Skeletal muscle cell (primary cell): Measurements from ENCODE around the gene JPT2.

Experiments used
- DNase-seq: peaks from one replicate; pipeline ENCODE4 v3.0.0-alpha.2; 2010; ENCODE audit warnings: low read depth
- H3K4me3 ChIP-seq: 2 replicates; pipeline ENCODE4 v1.5.1; 2011; ENCODE audit warnings: low read depth, mild to moderate bottlenecking, control low read depth, low read length, moderate library complexity

The JPT2 gene

GRCh38 chr16:1745900-1746692, 68.0 kb downstream of the JPT2 start:
- H3K4me3 ChIP-seq = no peak overlapping the region
- peak; percentile 39 for DNase-seq

GRCh38 chr16:1746693-1747195, 68.7 kb downstream of the JPT2 start:
- no peak for DNase-seq
- H3K4me3 ChIP-seq = no peak overlapping the region

- no peak overlapping the region for H3K4me3 ChIP-seq
Observed at GRCh38 chr16:1747934-1748333, 69.9 kb downstream of the JPT2 start.

GRCh38 chr16:1749152-1750117, 71.4 kb downstream of the JPT2 start:
- no peak for DNase-seq

More at GRCh38 chr16:1747934-1748333, 69.9 kb downstream of the JPT2 start:
- DNase-seq = no peak

More at GRCh38 chr16:1749152-1750117, 71.4 kb downstream of the JPT2 start:
- H3K4me3 ChIP-seq = no peak overlapping the region
